Ectodermal cell (in vitro differentiated cells): ENCODE data around the gene HIVEP2.

Source experiments
- H3K27ac ChIP-seq: 2 replicates; pipeline ENCODE4 v1.7.0; 2013; ENCODE audit warnings: mild to moderate bottlenecking, low read depth, low read length; ENCODE audit not compliant: insufficient read depth, poor library complexity, severe bottlenecking
- H3K27me3 ChIP-seq: 2 replicates; pipeline ENCODE4 v1.7.0; 2013; ENCODE audit warnings: mild to moderate bottlenecking, low read length; ENCODE audit not compliant: insufficient read depth, control insufficient read depth, poor library complexity, severe bottlenecking
- H3K36me3 ChIP-seq: one replicate; pipeline ENCODE4 v1.7.0; 2013; ENCODE audit warnings: low read length; ENCODE audit not compliant: control insufficient read depth, insufficient read depth
- H3K4me1 ChIP-seq: one replicate; pipeline ENCODE4 v1.7.0; 2013; ENCODE audit warnings: low read length; ENCODE audit not compliant: control insufficient read depth, insufficient read depth
- H3K4me3 ChIP-seq: 2 replicates; pipeline ENCODE4 v1.7.0; 2013; ENCODE audit warnings: low read depth, low read length, control low read depth; ENCODE audit not compliant: insufficient read depth
- H3K9me3 ChIP-seq: 2 replicates; pipeline ENCODE4 v1.7.0; 2013; ENCODE audit warnings: mild to moderate bottlenecking, low read length, moderate library complexity; ENCODE audit not compliant: control insufficient read depth
- WGBS, 2 experiments: methylation state at CpG; one replicate each; pipeline ENCODE4 v1.1.7; 2013; ENCODE audit warnings: missing lambda C conversion rate in 2 of 2; 5-methylcytosine and 5-hydroxymethylcytosine counted together

The HIVEP2 gene

DNA sequence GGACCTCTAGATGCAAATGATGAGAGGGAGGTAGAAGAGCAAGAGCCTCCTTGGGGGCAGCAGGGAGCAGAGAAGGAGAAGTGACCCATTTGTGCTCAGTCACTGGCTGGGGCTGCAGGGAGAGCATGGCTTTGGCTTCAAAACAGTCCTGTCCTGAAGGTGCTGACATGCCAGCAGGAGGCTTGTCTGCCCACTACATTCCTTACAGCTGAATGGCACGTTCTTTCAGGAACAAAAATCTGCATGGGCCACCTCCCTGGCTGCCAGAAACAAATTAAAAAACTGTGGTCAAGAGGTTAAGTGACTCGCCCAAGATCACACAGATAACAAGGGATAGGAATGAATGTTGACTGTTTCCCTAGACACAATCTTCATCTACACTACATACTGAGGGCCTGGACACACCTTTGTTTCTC lies 188.8 kb downstream of the HIVEP2 start:
- Histone ChIP-seq H3K27me3 (no peaks in the 10 kb centered on the region), H3K4me3 (no peak overlapping the region), H3K36me3 (no peaks in the 10 kb centered on the region), H3K9me3 (no peaks in the 10 kb centered on the region), H3K4me1 (no peaks in the 10 kb centered on the region), H3K27ac (no peak overlapping the region)
- WGBS, 2 experiments, result 47 to 57% methylated on average over 2 of the region's 2 CpGs

DNA sequence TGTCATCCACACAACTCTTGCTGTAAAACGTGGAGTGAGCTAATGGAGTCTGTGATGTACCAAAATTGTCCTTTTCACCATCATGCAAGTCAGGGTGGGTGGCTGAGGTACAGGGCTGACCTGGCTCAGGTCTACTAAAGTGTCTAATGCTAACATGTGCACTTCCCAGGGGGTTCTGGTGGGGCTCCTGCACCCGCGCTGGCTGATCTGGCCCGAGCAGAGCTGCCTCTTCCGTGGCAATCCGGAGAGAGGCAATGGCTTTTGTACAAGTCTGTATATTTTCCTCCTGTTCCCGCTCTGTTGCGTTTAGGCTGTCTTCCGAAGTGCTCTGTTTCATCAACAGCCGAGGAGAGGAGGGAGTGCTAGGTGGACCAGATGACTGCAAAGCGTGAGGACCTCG lies 191.8 kb downstream of the HIVEP2 start:
- 95 to 97% methylated on average over 12 of the region's 12 CpGs for WGBS, 2 experiments
- H3K27ac ChIP-seq, result no peak overlapping the region
- no peaks in the 10 kb centered on the region for H3K4me1 ChIP-seq
- H3K36me3 ChIP-seq, result no peaks in the 10 kb centered on the region
- no peaks in the 10 kb centered on the region for H3K9me3 ChIP-seq
- H3K27me3 ChIP-seq, result no peaks in the 10 kb centered on the region
- no peak overlapping the region for H3K4me3 ChIP-seq

DNA sequence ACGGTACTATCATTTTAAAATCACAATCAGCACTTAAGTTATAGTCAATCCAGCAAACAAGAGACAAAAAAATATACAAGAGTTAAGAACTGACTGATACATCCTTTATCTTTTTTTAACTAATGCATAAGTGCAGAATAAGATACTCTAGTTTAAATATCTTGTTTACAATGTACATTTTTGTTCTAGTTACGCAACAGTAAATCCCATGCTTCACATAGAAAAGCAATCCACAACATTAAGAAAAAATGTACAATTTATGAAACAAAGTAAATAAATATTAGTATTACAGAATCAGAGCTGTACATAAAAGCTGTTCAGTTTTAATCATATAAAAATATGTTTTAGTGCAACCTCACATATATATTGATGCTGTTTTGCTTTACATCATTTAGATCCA lies 192.6 kb downstream of the HIVEP2 start:
- Histone ChIP-seq H3K27ac (no peak overlapping the region), H3K9me3 (no peaks in the 10 kb centered on the region), H3K4me1 (no peaks in the 10 kb centered on the region), H3K4me3 (no peak overlapping the region), H3K36me3 (no peaks in the 10 kb centered on the region), H3K27me3 (no peaks in the 10 kb centered on the region)
- 91 to 92% methylated on average over 1 of the region's 2 CpGs for WGBS, 2 experiments

DNA sequence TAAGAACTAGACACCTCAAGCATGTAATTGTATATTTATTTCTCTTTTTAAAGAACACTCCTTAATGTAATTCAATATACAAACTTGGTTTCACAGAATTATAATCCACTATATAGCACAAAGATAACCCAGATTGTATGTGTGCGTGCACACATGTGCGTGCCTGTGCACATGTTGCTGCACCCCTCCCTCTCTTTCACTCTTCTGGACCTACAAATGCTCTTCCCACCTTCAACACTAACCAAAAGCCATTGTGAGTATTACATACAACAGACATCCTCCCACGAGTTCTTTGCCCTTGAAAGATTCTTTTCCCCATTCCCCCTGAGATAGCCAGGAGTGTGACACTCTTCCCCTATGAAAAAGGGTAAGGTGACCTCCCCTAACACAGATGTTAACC lies 193.5 kb downstream of the HIVEP2 start:
- no peak overlapping the region for H3K4me3 ChIP-seq
- 91 to 96% methylated on average over 3 of the region's 3 CpGs for WGBS, 2 experiments
- no peaks in the 10 kb centered on the region for H3K9me3 ChIP-seq
- H3K27ac ChIP-seq, result no peak overlapping the region
- H3K4me1 ChIP-seq, result no peaks in the 10 kb centered on the region
- no peaks in the 10 kb centered on the region for H3K36me3 ChIP-seq
- H3K27me3 ChIP-seq, result no peaks in the 10 kb centered on the region

DNA sequence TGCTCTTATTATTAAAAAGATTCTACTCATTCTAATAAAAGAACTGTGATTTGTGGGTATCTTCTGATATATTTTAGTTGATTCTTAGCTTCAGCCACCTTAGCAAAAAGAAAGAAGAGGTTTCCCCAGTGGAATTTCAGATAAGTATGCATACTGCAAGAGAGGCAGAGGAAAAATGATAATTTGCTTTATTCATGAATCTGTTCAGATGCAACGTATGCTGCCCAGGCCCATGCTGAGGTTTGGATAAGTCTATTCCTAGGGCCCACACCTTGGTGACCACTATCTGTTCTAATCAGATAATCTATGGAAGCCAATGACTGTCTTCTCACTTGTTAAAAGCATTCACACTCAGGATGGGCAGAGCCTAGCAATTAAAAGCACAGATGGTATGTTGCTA lies 194.0 kb downstream of the HIVEP2 start:
- Histone ChIP-seq H3K4me3 (no peak overlapping the region), H3K27me3 (no peaks in the 10 kb centered on the region), H3K36me3 (no peaks in the 10 kb centered on the region), H3K4me1 (no peaks in the 10 kb centered on the region), H3K27ac (no peak overlapping the region), H3K9me3 (no peaks in the 10 kb centered on the region)
- 41 to 59% methylated on average over 1 of the region's 1 CpG for WGBS, 2 experiments

DNA sequence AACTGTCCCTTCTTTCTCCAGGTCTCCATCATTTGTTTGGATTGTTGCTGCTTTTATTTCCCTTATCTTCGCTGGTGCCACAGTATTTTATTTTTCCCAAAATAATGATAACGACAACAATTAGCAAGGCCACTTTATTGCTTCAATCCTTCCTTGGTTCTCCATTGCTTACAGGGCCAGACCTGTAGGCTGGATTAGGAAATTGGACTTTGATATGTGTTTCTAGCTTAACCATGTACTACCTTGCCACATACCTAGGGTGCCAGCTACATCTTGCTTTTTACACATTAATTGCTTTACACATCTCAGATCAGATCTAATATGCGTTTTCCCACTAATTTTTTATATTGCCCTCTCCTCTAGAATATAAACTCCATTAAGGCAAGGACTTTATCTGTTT lies 195.4 kb downstream of the HIVEP2 start:
- Histone ChIP-seq H3K9me3 (no peaks in the 10 kb centered on the region), H3K27me3 (no peaks in the 10 kb centered on the region), H3K4me1 (no peaks in the 10 kb centered on the region), H3K4me3 (no peak overlapping the region), H3K27ac (no peak overlapping the region), H3K36me3 (no peaks in the 10 kb centered on the region)
- WGBS, 2 experiments, result 92 to 94% methylated on average over 3 of the region's 3 CpGs

DNA sequence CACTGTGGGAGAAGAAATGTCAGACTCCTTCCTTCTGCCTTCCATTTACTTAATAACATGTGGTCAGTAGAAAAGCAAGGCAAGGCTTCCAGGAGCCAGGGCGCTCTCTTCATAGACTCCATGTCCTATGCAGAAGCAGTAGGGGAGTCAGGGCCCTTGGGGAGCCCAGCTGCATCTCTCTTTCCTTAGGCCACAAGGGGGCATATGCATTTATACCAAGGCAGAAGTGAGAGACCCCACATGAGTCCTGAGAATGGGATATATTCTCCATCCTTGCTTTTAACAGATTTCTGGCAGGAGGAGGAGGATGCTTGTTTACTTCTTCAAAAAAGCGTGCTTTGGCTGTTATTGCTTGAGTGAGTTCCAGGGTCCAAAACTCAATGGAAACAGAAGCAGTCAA lies 198.5 kb downstream of the HIVEP2 start:
- WGBS, 2 experiments, result 78 to 86% methylated on average over 2 of the region's 2 CpGs

GRCh38 chr6:142744836-142745235 lies 200.1 kb downstream of the HIVEP2 start:
- H3K27me3 ChIP-seq, result no peaks in the 10 kb centered on the region
- no peaks in the 10 kb centered on the region for H3K9me3 ChIP-seq
- 74 to 82% methylated on average over 2 of the region's 2 CpGs for WGBS, 2 experiments
- no peak overlapping the region for H3K4me3 ChIP-seq
- H3K27ac ChIP-seq, result no peak overlapping the region
- H3K4me1 ChIP-seq, result no peaks in the 10 kb centered on the region
- no peaks in the 10 kb centered on the region for H3K36me3 ChIP-seq

More for the DNA sequence above, 198.5 kb downstream of the HIVEP2 start:
- Histone ChIP-seq H3K36me3 (no peaks in the 10 kb centered on the region), H3K27ac (no peak overlapping the region), H3K27me3 (no peaks in the 10 kb centered on the region), H3K4me1 (no peaks in the 10 kb centered on the region), H3K9me3 (no peaks in the 10 kb centered on the region), H3K4me3 (no peak overlapping the region)

DNA sequence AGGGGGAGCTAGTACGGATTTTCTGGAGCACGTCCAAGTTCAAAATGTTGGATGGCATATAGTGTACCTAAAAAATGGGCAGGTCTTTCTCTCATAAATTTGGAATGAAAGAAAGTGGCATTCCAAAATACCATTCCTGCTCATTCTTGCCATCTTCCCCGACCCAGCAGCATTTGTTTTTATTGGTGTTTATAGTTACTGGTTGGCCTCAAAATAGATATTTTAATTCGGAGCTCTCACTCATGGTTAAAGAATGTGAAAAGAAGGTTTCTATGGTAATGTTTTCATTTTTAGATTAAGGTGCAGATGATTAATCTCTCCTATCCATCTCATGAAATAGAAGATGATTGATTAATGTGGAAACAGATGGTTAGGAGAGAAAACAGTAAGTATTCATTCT lies 204.5 kb downstream of the HIVEP2 start:
- WGBS, 2 experiments, result 92 to 95% methylated on average over 4 of the region's 4 CpGs
- H3K27me3 ChIP-seq, result no peaks in the 10 kb centered on the region
- H3K9me3 ChIP-seq, result no peaks in the 10 kb centered on the region
- H3K4me3 ChIP-seq, result no peak overlapping the region
- H3K27ac ChIP-seq, result no peak overlapping the region
- no peaks in the 10 kb centered on the region for H3K4me1 ChIP-seq
- no peaks in the 10 kb centered on the region for H3K36me3 ChIP-seq

DNA sequence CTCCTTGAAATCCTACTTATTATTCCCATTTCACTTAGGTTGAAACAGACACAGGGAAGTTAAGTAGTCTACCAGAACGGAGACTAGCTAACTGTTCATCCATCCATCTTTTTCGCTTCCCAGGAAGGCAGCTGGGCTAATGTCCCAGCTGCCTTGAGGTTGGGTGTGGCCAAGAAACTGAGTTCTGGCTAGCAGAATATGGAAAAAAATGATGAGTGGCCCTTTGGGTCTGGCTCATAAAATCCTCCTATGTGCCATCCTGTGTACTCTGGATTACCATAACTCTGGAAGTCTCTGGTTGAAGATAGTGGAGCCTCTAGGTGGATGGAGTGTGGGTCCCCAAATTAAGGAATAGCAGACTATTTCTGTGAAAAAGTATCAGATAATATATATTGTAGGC lies 206.2 kb downstream of the HIVEP2 start:
- 43 to 50% methylated on average over 2 of the region's 2 CpGs for WGBS, 2 experiments
- H3K27ac ChIP-seq, result no peak overlapping the region
- no peaks in the 10 kb centered on the region for H3K9me3 ChIP-seq
- no peaks in the 10 kb centered on the region for H3K4me1 ChIP-seq
- no peak overlapping the region for H3K4me3 ChIP-seq
- H3K27me3 ChIP-seq, result no peaks in the 10 kb centered on the region
- no peaks in the 10 kb centered on the region for H3K36me3 ChIP-seq

- no peak overlapping the region for H3K27ac ChIP-seq
- H3K4me1 ChIP-seq, result no peaks in the 10 kb centered on the region
- no peaks in the 10 kb centered on the region for H3K36me3 ChIP-seq
- H3K4me3 ChIP-seq, result no peak overlapping the region
- WGBS, 2 experiments, result 87 to 88% methylated on average over 4 of the region's 4 CpGs
- H3K27me3 ChIP-seq, result no peaks in the 10 kb centered on the region
- H3K9me3 ChIP-seq, result no peaks in the 10 kb centered on the region
Observed at GRCh38 chr6:142738035-142738396, 207.0 kb downstream of the HIVEP2 start.
